Hepatocyte (in vitro differentiated cells): ENCODE data around the gene MTCH1.

Experiments used
- EZH2 ChIP-seq: fragments of 200-600 bp; sonication (generic); IDR thresholded peaks from 2 replicates; pipeline ENCODE4 v1.6.1; 2016; ENCODE audit warnings: antibody characterized with exemption, mild to moderate bottlenecking, borderline replicate concordance
- EZH2phosphoT487 ChIP-seq: fragments of 200-600 bp; sonication (generic); IDR thresholded peaks from one replicate; pipeline ENCODE4 v1.6.1; 2018; ENCODE audit warnings: antibody characterized with exemption, mild to moderate bottlenecking, low read depth, moderate library complexity; ENCODE audit not compliant: unreplicated experiment, severe bottlenecking
- TF ChIP-seq, protein P1 (sequence below): fragments of 200-600 bp; sonication (generic); IDR thresholded peaks from 2 replicates; pipeline ENCODE4 v1.5.1; 2016; ENCODE audit warnings: antibody characterized with exemption, mild to moderate bottlenecking; ENCODE audit not compliant: poor library complexity

- TF ChIP-seq, protein P1, sequence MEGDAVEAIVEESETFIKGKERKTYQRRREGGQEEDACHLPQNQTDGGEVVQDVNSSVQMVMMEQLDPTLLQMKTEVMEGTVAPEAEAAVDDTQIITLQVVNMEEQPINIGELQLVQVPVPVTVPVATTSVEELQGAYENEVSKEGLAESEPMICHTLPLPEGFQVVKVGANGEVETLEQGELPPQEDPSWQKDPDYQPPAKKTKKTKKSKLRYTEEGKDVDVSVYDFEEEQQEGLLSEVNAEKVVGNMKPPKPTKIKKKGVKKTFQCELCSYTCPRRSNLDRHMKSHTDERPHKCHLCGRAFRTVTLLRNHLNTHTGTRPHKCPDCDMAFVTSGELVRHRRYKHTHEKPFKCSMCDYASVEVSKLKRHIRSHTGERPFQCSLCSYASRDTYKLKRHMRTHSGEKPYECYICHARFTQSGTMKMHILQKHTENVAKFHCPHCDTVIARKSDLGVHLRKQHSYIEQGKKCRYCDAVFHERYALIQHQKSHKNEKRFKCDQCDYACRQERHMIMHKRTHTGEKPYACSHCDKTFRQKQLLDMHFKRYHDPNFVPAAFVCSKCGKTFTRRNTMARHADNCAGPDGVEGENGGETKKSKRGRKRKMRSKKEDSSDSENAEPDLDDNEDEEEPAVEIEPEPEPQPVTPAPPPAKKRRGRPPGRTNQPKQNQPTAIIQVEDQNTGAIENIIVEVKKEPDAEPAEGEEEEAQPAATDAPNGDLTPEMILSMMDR: no peak
- TF ChIP-seq EZH2 (no peak), EZH2phosphoT487 (no peak)
Measured at GRCh38 chr6:36920049-36920448, 65.9 kb downstream of the MTCH1 start.
